ENCODE measurements around the gene ZBTB40.

ZBTB40 gene

GRCh38 chr1:22537441-22538139 is 85.9 kb downstream of the ZBTB40 start:
- DNase-seq: no peak

DNA sequence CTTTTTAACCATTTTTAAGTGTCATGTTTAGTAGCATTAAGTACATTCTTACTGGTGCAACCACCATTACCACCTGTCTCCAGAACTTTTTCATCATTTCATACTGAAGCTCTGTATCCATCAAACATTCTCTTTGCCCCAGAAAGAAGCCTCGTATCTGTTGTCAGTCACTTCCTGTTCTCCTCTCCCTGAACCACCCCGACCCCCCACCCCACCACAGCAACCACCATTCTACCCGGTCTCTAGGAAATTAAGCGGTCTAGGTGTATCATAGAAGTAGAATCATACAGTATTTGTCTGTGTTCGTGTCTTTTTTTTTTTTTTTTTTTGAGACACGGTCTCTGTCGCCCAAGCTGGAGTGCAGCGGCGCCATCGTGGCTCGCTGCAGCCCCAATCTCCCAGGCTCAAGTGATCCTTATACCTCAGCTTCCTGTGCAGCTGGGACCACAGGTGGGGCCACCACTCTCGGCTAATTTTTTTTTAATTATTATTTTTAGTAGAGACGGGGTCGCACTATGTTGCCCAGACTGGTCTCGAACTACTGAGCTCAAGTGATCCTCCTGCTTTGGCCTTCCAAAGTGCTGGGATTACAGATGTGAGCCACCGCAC is 88.0 kb downstream of the ZBTB40 start:
- DNase-seq: no peak

DNA sequence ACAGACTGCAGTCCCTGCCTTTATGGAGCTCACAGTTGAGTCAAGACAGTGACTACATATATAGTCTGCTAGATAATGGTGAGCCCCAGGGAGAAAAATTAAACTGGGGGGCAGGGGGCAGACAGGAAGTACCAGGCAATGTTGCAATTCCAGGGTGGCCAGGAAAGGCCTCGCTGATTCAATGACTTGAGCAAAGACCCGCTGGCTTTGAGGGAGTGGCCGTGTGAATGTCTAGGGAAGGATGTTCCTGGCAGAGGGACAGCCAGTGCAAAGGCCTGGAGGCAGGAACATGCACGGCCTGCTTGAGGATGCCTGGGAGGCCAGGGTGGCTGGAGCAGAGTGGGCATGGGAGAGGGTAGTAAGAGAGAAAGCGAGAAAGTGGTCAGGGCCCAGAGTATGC is 88.7 kb downstream of the ZBTB40 start:
- no peak for DNase-seq

- no peak for DNase-seq
Measured at GRCh38 chr1:22542886-22543285, 91.2 kb downstream of the ZBTB40 start.

- no peak for DNase-seq
Measured at GRCh38 chr1:22543679-22544078, 92.0 kb downstream of the ZBTB40 start.

DNA sequence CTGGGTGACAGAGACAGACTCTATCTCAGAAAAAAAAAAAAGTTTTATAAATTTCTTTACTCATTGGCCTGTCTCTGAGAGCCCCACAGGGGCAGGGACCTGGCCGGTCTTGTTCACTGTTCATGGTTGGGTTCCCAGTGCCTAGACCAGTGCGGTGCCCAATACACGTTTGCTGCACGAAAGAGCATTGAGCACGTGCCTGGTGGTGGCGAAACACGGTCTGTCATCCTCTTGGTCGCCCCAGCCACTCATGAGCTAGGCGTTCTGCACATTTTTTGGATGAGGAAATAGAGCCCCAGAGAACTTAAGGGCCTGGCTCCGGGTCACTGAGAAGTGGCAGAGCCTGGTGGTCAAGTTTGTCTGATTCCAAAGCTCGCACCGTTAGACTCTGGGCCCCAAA is 93.0 kb downstream of the ZBTB40 start:
- DNase-seq: no peak

GRCh38 chr1:22545141-22545540 is 93.5 kb downstream of the ZBTB40 start:
- no peak for DNase-seq

- DNase-seq: no peak
Measured at GRCh38 chr1:22547186-22547817, 95.7 kb downstream of the ZBTB40 start.

- DNase-seq: no peak
Measured at GRCh38 chr1:22547818-22548462, 96.3 kb downstream of the ZBTB40 start.

DNA sequence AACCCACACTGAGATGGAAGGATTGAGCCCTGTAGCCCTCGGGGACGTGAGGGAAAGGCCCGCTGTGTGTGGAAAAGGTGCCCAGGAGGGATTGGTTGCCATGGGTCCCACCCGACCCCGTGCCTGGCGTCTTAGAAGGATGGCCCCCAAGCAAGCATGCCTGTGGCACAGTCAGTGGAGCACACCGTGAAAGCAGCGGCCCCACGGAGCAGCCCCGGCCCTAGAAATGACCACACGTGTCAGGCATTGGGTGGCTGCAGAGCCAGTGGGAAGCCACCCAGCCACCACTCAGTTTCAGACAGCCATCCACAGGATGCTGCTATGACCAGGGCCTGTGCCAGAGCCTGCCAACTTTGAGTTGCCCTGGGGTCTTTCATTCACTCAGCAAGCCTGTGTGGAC is 98.4 kb downstream of the ZBTB40 start:
- no peak for DNase-seq

DNA sequence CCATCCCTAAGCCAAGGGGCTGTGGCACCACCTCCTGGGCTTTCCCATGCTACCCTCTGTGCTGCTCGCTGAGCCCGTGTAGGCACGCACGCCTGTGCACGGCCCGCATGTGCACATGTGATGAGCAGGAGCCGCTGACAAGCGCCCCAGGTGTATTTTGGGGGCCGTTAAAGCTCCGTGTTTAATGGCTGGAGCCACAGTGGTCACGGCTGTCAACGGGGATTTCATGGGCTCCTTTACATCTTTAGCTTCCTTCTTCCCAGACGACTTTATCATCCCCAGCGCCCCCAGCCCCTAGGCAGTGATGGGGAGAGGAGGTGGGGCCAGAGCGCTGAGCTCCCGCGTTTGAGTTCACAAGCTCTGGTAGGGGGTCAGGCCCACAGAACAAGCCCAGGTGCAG is 99.9 kb downstream of the ZBTB40 start:
- no peak for DNase-seq

GRCh38 chr1:22552021-22552420 is 100.4 kb downstream of the ZBTB40 start:
- DNase-seq: no peak

- no peak for DNase-seq
Measured at GRCh38 chr1:22553104-22553880, 101.6 kb downstream of the ZBTB40 start.

DNA sequence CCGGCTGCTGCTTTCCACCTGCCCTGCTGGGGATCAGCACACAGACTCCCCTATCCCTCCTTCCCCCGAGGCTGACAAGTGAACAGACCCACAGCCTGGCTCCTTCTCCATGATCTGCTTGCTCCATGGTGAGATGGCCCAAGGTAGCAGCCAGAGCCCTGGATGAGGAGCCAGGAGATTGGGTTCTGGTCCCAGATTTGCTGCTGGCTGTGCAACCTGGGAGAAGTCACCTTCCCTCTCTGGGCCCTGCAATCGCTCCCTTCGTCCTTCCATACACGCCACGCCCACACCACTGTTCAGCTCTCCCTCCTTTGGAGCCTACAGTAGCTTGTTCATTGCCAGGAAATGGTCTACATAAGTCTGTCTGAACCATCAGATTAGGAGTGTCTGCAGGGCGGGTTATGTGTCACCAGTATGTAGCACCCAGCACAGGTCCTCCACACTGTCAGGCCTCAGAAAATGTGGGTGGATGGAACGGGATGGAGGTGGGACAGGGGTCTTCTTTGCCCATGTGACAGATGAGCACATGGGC is 102.4 kb downstream of the ZBTB40 start:
- no peak for DNase-seq

DNA sequence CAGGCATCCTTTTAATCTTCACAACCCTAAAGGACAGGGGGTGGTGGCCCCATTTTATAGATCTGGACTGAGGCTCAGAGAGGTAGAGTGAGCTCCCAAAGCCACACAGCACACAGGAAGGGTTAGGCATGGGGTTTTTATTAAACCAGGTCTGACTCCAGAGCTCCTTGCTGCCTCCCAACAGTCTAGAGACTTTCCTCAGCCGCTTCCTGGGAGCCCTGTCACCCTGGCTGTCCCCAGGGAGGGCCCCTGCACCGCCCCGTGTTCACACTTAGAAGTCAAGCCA is 103.7 kb downstream of the ZBTB40 start:
- DNase-seq: no peak

DNA sequence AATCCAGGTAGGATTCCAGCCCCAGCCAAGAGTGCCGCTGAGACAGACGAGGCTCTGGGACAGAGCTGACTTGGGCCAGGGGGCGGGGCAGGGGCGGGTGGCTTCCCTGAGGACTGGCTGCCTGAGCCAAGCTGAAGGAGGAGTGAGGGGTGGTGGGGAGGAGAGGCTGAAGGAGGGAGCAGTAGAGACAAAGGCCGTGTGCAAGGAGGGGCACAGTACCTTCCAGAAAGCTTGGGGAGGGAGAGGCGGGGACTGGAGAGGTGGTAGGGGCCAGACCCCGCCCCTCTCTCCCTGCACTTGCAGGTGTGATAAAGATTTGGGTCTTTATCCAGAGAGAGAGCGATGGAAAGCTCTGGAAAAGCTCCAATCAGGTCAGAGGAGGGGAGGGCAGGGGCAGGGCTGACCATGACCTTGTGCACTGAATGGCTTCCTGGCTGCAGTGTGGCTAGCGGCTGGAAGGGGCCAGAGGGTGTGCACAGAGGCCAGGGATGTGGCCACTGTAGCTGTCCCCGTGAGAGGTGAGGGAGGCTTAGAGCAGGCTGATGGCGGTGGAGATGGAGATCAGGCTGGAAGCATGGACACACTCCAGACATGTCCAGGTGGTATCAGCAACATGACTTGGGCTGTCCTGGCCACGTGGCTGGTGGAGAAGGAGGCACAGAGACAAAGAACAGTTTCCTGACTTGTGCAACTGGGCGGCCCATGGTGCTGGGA is 104.9 kb downstream of the ZBTB40 start:
- DNase-seq: no peak

DNA sequence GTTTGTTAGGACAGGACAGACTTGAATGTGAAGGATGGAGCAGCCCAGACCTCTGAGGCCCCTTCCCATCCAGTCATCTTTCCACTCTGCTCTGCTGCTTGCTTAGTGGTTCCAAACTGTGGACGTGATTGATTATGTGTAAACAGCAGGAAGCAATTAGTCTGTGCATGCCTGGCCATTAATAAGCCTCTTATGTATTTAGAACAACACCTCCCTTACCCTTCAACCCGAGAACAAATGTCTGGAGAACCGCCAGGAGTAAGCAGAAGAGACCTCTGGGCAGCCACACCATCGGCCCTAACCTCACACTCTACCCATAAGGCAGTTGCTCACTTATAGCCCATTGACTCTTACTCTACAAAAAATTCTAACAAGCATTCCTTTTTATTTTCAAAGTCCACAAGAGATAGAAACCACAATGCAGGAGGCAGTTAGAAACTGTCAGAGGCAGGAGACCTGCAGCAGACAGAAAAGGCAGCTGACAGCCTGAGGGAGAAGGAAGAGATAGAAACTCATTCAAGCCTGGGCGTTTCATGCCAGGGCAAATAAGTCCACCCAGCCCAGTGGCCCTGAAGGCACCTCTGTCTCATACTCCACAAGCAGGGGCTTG is 105.8 kb downstream of the ZBTB40 start:
- no peak for DNase-seq

- no peak for DNase-seq
Measured at GRCh38 chr1:22562584-22563583, 111.2 kb downstream of the ZBTB40 start, which contains the start of gene EPHA8. Gene EPHA8 (plus strand): TSS chr1:22563489. CDS start chr1:22563636, 147 bp downstream.

- no peak for DNase-seq
Measured at GRCh38 chr1:22563671-22564602, 112.3 kb downstream of the ZBTB40 start.
